Neural cell (in vitro differentiated cells): ENCODE results near the gene AGMAT. TPM values are rescaled to one million over a fixed set of nuclear protein-coding genes. Genes with fewer than 3 reads are reported as not detected.

Experiments
- H2AFZ ChIP-seq: fragments of 200-600, 300-800 bp; sonication (generic), shearing (Covaris generic); 2 replicates; pipeline ENCODE4 v1.6.0; 2014; ENCODE audit warnings: low read depth, mild to moderate bottlenecking, antibody characterized with exemption, low read length, moderate library complexity
- H3F3A ChIP-seq: fragments of 200-600 bp; shearing (Covaris generic); 2 replicates; pipeline ENCODE4 v1.6.1; 2016; ENCODE audit warnings: mild to moderate bottlenecking, moderate library complexity, mixed read lengths, antibody characterized with exemption, low read length; ENCODE audit not compliant: insufficient read depth, poor library complexity, severe bottlenecking
- H3K27ac ChIP-seq: fragments of 200-600, 300-800 bp; sonication (generic), shearing (Covaris generic); 2 replicates; pipeline ENCODE4 v1.5.1; 2014; ENCODE audit warnings: mild to moderate bottlenecking, low read length, moderate library complexity
- H3K27me3 ChIP-seq: fragments of 300-800, 200-600 bp; sonication (generic), shearing (Covaris generic); 2 replicates; pipeline ENCODE4 v1.6.0; 2014; ENCODE audit warnings: mild to moderate bottlenecking, low read depth, low read length, moderate library complexity; ENCODE audit not compliant: insufficient read depth
- H3K36me3 ChIP-seq: fragments of 300-800, 200-600 bp; sonication (generic), shearing (Covaris generic); 2 replicates; pipeline ENCODE4 v1.5.1; 2014; ENCODE audit warnings: mild to moderate bottlenecking, antibody characterized with exemption, low read length, moderate library complexity; ENCODE audit not compliant: insufficient read depth
- H3K4me2 ChIP-seq: fragments of 300-800, 200-600 bp; sonication (generic), shearing (Covaris generic); 2 replicates; pipeline ENCODE4 v1.6.0; 2014; ENCODE audit warnings: mild to moderate bottlenecking, low read length
- H3K4me3 ChIP-seq: fragments of 300-800, 200-600 bp; sonication (generic), shearing (Covaris generic); 2 replicates; pipeline ENCODE4 v1.5.1; 2014; ENCODE audit warnings: mild to moderate bottlenecking, low read length, moderate library complexity
- H3K79me2 ChIP-seq: fragments of 200-600 bp; shearing (Covaris generic); replicated peaks from 2 replicates; pipeline ENCODE4 v1.6.0; 2014; ENCODE audit warnings: mild to moderate bottlenecking, low read length, moderate library complexity; ENCODE audit not compliant: insufficient read depth
- H3K9ac ChIP-seq: fragments of 300-800, 200-600 bp; sonication (generic), shearing (Covaris generic); 2 replicates; pipeline ENCODE4 v1.6.1; 2016; ENCODE audit warnings: mild to moderate bottlenecking, low read length, mixed read lengths
- H3K9me2 ChIP-seq: fragments of 200-600 bp; shearing (Covaris generic); 2 replicates; pipeline ENCODE4 v1.6.1; 2016; ENCODE audit warnings: mild to moderate bottlenecking, low read length, mixed read lengths; ENCODE audit not compliant: insufficient read depth
- H3K9me3 ChIP-seq: fragments of 200-600, 300-800 bp; sonication (generic), shearing (Covaris generic); 2 replicates; pipeline ENCODE4 v1.6.1; 2016; ENCODE audit warnings: mild to moderate bottlenecking, mixed run types, low read length, moderate library complexity, mixed read lengths
- H4K20me1 ChIP-seq: fragments of 200-600 bp; shearing (Covaris generic); 2 replicates; pipeline ENCODE4 v1.6.1; 2016; ENCODE audit warnings: mild to moderate bottlenecking, mixed run types; ENCODE audit not compliant: insufficient read depth
- CTCF ChIP-seq: fragments of 450-650 bp; IDR thresholded peaks from 2 replicates; pipeline ENCODE4 v1.5.1; 2014; ENCODE audit warnings: antibody characterized with exemption, mild to moderate bottlenecking, moderate library complexity; ENCODE audit not compliant: poor library complexity, severe bottlenecking
- EP300 ChIP-seq: fragments of 450-650 bp; conservative IDR thresholded peaks from 2 replicates; pipeline ENCODE4 v1.6.1; 2014; ENCODE audit warnings: antibody characterized with exemption, mild to moderate bottlenecking, moderate library complexity; ENCODE audit not compliant: poor library complexity, severe bottlenecking
- EZH2 ChIP-seq: fragments of 200-600, 300-800 bp; shearing (Covaris generic), sonication (generic); IDR thresholded peaks from 2 replicates; pipeline ENCODE4 v1.6.1; 2014; ENCODE audit warnings: antibody characterized with exemption, low read length, borderline replicate concordance, mild to moderate bottlenecking; ENCODE audit not compliant: insufficient read depth, poor library complexity, severe bottlenecking
- MXI1 ChIP-seq: fragments of 450-650 bp; conservative IDR thresholded peaks from 2 replicates; pipeline ENCODE4 v1.6.1; 2014; ENCODE audit warnings: antibody characterized with exemption, mild to moderate bottlenecking; ENCODE audit not compliant: poor library complexity, severe bottlenecking
- POLR2AphosphoS5 ChIP-seq: IDR thresholded peaks from 2 replicates; pipeline ENCODE4 v1.6.1; 2012
- RAD21 ChIP-seq: fragments of 450-650 bp; conservative IDR thresholded peaks from 2 replicates; pipeline ENCODE4 v1.6.1; 2014; ENCODE audit warnings: antibody characterized with exemption, mild to moderate bottlenecking, moderate library complexity
- REST ChIP-seq: IDR thresholded peaks from 2 replicates; pipeline ENCODE4 v1.6.1; 2012; ENCODE audit warnings: borderline replicate concordance
- SMC3 ChIP-seq: fragments of 450-650 bp; conservative IDR thresholded peaks from 2 replicates; pipeline ENCODE4 v1.6.1; 2014; ENCODE audit warnings: antibody characterized with exemption, mild to moderate bottlenecking, moderate library complexity; ENCODE audit not compliant: poor library complexity
- TAF1 ChIP-seq: IDR thresholded peaks from 2 replicates; pipeline ENCODE4 v1.6.1; 2012; ENCODE audit warnings: low read depth
- polyA plus RNA-seq: library from polyadenylated mRNA; depleted of rRNA; stranded (reverse); fragments of >200 nt; gene quantifications from 2 replicates; pipeline ENCODE4 v1.2.3, GENCODE V29; 2014

Gene AGMAT
- polyA plus RNA-seq, 1 donor from 2014 or later, result not detected

GRCh38 chr1:15571266-15571665 lies 13.6 kb downstream of the AGMAT start:
- Histone ChIP-seq H3K79me2 (no peaks in the 10 kb centered on the region), H3K9ac (no peak overlapping the region), H3K9me2 (no peaks in the 10 kb centered on the region), H3K36me3 (peaks cover 5% of the 10 kb centered on the region), H3K4me3 (no peak overlapping the region), H3K27me3 (no peaks in the 10 kb centered on the region), H3F3A (no peaks in the 10 kb centered on the region), H3K9me3 (no peaks in the 10 kb centered on the region), H3K27ac (no peak overlapping the region), H3K4me2 (no peak overlapping the region), H2AFZ (no peak overlapping the region), H4K20me1 (no peaks in the 10 kb centered on the region)
- TF ChIP-seq TAF1 (no peak), REST (no peak), SMC3 (no peak), POLR2AphosphoS5 (no peak), EP300 (no peak), CTCF (no peak), MXI1 (no peak), EZH2 (no peak), RAD21 (no peak)

- H3K9ac ChIP-seq, result no peak overlapping the region
- TF ChIP-seq EZH2 (no peak), RAD21 (no peak), MXI1 (no peak), POLR2AphosphoS5 (no peak), EP300 (no peak), REST (no peak), TAF1 (no peak)
Observed at GRCh38 chr1:15570861-15571260, 14.0 kb downstream of the AGMAT start.

More at GRCh38 chr1:15570861-15571260, 14.0 kb downstream of the AGMAT start:
- no peaks in the 10 kb centered on the region for H3K9me3 ChIP-seq
- no peaks in the 10 kb centered on the region for H3K79me2 ChIP-seq
- no peaks in the 10 kb centered on the region for H3K27me3 ChIP-seq
- H3F3A ChIP-seq, result no peaks in the 10 kb centered on the region
- no peak overlapping the region for H3K4me2 ChIP-seq
- H3K36me3 ChIP-seq, result peaks cover 5% of the 10 kb centered on the region
- H3K9me2 ChIP-seq, result no peaks in the 10 kb centered on the region
- H2AFZ ChIP-seq, result no peak overlapping the region
- H4K20me1 ChIP-seq, result no peaks in the 10 kb centered on the region
- H3K27ac ChIP-seq, result no peak overlapping the region
- no peak overlapping the region for H3K4me3 ChIP-seq
